Measurements from ENCODE around the gene GADD45B. TPM values are rescaled to one million over a fixed set of nuclear protein-coding genes. Genes with fewer than 3 reads are reported as not detected.

GADD45B gene
- total RNA-seq, 1 experiment from 2014 or later = 56.2 TPM

GRCh38 chr19:2427429-2428320, 48.3 kb upstream of the GADD45B start, which contains the start of gene TIMM13:
Gene TIMM13 (minus strand): TSS chr19:2427586. CDS start chr19:2427533, 53 bp downstream.
- peaks cover 2% of the 10 kb centered on the region; the same call in 1 of the 2 replicates for H3K36me3 ChIP-seq (ENCODE audit: control insufficient read depth, insufficient read depth, low read length)

More at GRCh38 chr19:2427429-2428320, 48.3 kb upstream of the GADD45B start, which contains the start of gene TIMM13:
- BruUV-seq (replicated peaks) = no TSS peak
- peak; percentile 89 for ATAC-seq
- Histone ChIP-seq H3K27me3 (ENCODE audit: control insufficient read depth, insufficient read depth, low read length) (no peaks in the 10 kb centered on the region), H3K9me3 (ENCODE audit: control insufficient read depth, insufficient read depth, low read depth, low read length) (no peaks in the 10 kb centered on the region), H3K4me1 (ENCODE audit: control insufficient read depth, insufficient read depth, low read length) (peaks cover 10% of the 10 kb centered on the region; the same call in 1 of the 2 replicates), H3K4me3 (ENCODE audit: low read depth in 2 of 2, low read length in 2 of 2) (peak within 1 kb of the TSS; percentile 76 to 80), H3K27ac (ENCODE audit: low read length) (peak within 1 kb of the TSS; percentile 85)
- no peak for TF ChIP-seq REST (IDR thresholded peaks at IDR 0.05; ENCODE audit: insufficient read depth in 1 of 2, low read depth in 2 of 2, low read length in 1 of 2)
- no peak for TF ChIP-seq CTCF (IDR thresholded peaks at IDR 0.05)
- peak; percentile 90 for TF ChIP-seq POLR2AphosphoS5 (IDR thresholded peaks at IDR 0.05; ENCODE audit: low read depth, low read length)
- TF ChIP-seq SIN3A (IDR thresholded peaks at IDR 0.05; ENCODE audit: borderline replicate concordance, insufficient read depth, low read depth, low read length) = peak; percentile 16; the same call in 1 of the 2 replicates
- no peak for TF ChIP-seq TCF7L2 (IDR thresholded peaks at IDR 0.05; ENCODE audit: low read depth, low read length)
- in situ Hi-C loops (cut with HindIII; ENCODE audit: low pct_unique_long_range_greater_than_20kb, low sequenced_read_pairs) (no loop called here), intact Hi-C loops (cut with micrococcal nuclease; ENCODE audit: unreplicated experiment) (no loop called here)
- CTCF ChIA-PET = no interaction called here
- POLR2A ChIA-PET = interaction anchor here (0.7 kb wide), 1 partner anchor 285 kb away, joined by 3 read pairs; no protein-coding TSS in a partner anchor
- peak; percentile 80 for DNase-seq (ENCODE audit: low read depth, low spot score)

Data from Panc1 (cell line).